GM19372 (cell line): Measurements from ENCODE around the gene GPAM.

Source experiments
- ATAC-seq: cut with Tn5 transposase; IDR thresholded peaks from one replicate; pipeline ENCODE4 v1.9.1; 2021; ENCODE audit warnings: mild to moderate bottlenecking, low read depth, moderate library complexity; ENCODE audit not compliant: unreplicated experiment

GPAM gene

DNA sequence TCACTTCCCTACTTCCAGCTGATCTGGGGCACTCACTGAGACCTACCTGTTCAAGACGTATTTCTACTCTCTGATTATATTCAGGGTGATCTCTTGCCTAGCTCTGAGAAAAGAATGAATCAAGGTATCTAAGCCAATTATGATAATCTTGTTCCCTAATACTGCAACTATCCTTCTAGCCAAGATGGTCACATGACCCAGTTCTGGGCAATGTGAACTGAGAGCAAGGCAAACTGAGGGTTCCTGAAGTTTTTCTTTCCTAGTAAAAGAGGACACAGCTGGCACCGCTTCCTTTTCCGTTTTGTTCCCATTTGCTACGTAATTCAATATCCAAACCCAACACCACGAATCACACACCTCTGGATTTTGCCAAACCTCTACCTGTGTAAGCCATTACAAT lies 5.9 kb upstream of the GPAM start:
- no peak for ATAC-seq

GRCh38 chr10:112187527-112187926 lies 4.0 kb upstream of the GPAM start:
- ATAC-seq: no peak

DNA sequence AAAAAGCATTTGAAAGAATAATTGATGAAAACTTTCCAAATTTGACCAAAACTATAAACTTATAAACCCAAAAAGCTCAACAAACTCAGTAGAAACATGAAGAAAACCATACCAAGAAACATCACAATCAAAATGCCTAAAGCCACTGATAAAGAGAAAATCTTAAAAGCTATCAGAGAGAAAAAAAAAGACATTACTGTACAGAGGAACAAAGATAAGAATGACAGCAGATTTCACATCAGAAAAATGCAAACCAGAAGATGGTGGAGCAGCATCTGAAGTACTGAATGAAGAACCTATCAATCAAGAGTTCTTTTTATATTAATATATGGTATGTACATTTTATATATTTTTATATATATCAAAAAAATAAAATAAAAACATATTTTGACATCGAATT lies 2.4 kb upstream of the GPAM start:
- ATAC-seq: no peak

GRCh38 chr10:112184379-112184778 lies 814 bp upstream of the GPAM start:
- ATAC-seq: no peak

GRCh38 chr10:112184052-112184371 lies 447 bp upstream of the GPAM start:
- no peak for ATAC-seq

DNA sequence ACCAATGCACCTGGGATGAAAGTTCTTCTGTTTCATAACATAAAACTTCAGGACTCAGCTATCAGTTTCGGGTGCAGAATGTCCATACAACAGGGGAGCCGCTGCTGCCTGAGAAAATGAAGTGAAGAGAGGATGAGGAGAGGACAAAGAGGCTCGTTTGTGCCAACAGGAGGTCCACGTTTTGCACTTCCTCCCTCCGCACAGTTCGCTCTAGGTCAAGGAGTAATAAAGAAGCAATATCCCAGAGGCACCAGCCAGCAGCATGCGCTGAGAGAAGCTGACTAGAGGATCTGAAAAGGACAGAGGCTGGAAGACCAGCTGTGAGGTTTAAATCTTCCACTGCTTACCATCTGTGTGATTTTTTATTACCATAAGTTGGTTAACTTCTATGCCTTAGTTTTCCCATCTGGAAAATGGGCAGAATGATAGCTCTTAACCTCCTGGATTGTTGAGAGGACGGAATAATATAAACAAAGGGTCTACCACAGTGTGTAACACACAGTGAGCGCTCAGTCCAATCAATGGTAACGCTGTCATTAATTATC lies 709 bp downstream of the GPAM start:
- ATAC-seq: no peak

GRCh38 chr10:112177247-112177646 lies 6.3 kb downstream of the GPAM start:
- ATAC-seq: no peak

GRCh38 chr10:112176543-112176942 lies 7.0 kb downstream of the GPAM start:
- no peak for ATAC-seq

GRCh38 chr10:112175409-112175808 lies 8.2 kb downstream of the GPAM start:
- ATAC-seq: no peak

GRCh38 chr10:112173206-112173605 lies 10.4 kb downstream of the GPAM start:
- ATAC-seq: no peak

DNA sequence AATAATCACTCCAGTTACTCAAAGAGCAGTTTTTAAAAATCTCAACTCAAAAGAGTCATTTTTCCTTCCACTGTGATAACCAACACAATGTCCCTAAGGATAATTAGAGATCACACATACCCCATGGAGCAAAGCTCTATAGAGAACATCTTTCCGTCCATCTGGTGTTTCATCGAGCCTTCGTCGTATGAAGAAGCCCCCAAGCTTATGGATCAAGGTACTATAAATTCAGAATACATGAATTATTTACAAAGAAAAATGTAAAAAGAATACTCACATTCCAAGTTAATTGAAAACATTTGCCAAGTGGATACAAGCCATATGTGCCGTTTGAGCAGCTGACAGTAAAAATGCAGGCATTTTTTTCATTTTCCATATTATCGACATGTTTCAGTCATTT lies 14.8 kb downstream of the GPAM start:
- no peak for ATAC-seq

DNA sequence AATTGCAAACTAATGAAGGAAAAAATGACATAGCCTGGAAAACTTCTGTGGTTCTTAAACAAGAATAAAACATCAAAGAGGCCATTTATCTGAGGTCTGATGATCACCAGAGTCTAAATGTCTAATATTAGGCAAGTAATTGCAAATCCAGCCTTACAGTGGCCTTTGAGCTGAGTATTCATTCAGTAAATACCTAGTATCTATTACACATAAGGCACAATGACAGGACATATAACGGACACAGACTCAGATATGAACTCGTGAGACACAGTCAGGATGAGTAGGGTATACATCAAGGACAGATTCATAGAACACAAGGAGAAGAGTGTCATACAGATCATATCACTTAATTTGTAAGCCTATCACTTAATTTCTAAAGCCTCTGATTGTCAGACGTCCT lies 16.8 kb downstream of the GPAM start:
- no peak for ATAC-seq

- ATAC-seq: no peak
Observed at GRCh38 chr10:112161757-112162518, 21.6 kb downstream of the GPAM start.

GRCh38 chr10:112160834-112161233 lies 22.7 kb downstream of the GPAM start:
- ATAC-seq: no peak

DNA sequence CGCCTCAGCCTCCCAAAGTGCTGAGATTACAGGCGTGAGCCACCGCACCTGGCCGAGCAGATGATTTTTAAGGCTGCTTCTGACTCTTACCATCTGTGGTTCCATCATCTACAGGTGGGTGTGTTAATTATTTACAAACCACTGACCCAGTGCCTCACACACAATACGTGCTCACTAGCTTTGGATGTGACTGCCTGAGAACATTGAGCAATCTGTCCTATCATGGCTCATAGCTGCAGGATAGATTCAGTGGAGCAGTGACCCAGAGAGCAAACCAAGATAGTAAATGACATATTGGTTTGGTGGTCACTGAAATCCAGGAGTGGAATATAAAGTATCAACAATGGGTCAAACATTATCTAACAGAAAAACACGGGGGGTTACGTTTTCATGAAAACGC lies 24.1 kb downstream of the GPAM start:
- no peak for ATAC-seq

GRCh38 chr10:112151524-112152039 lies 32.0 kb downstream of the GPAM start:
- no peak for ATAC-seq

DNA sequence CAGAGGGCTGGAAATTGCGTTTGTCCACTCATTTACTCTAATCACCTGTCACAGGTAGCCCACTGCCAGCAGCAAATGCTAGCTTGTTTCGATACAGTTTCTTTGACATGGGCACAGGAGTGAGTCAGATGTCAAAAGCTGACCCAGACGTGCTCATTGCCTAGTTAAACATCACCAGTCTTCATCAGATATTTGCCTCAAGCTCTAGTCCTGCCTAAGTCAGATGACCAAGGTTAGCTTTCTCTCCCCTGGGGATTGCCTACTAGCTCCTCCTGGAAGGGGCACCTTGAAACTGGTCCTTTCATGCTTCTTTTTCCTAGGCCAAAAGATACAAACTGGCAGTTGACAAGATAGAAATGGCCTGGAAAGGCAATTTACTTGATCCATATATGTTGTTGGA lies 35.2 kb downstream of the GPAM start:
- ATAC-seq: no peak

DNA sequence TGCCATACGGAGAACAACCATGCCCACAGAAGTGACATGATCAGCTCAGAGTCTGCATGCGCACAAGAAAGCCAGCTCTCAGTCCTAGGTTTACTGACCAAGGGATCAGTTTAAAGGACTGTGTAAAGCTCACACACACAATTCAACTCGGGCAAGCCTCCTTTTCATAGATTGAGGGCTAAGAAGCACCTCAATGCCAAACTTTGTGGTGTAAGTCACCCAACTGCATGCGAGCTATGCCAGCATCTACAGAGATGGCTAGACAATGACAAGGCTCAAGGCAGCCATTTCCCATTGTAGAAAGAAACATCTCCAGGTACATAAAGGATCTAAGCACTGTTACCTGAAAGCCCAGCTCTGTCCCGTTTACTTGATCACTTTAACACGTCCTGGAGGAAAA lies 36.8 kb downstream of the GPAM start:
- ATAC-seq: no peak

GRCh38 chr10:112145263-112145662 lies 38.3 kb downstream of the GPAM start:
- no peak for ATAC-seq

DNA sequence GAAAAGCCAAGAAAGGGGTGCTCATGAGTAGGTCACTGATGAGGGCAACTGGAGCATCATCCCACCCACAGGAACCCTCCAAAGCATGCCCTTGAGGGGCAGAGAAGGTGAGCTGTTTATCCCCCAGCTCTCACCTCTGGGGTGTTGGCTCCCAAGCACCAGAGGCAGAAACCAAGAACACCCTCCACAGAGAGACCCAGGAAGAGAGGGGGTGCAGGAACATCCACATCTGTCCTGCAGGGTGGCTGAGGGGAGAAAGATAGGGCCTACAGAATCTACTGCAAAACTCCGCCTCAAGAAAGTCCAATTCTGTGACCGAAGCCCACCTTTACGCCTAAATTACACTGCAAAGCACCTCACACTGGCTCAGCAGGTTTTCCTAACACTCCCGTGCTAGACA lies 40.1 kb downstream of the GPAM start:
- ATAC-seq: no peak

- no peak for ATAC-seq
Observed at GRCh38 chr10:112141292-112141691, 42.3 kb downstream of the GPAM start.
